ENCODE measurements around the gene SORBS2. TPM values are rescaled to one million over a fixed set of nuclear protein-coding genes. Genes with fewer than 3 reads are reported as not detected.

The SORBS2 gene
- total RNA-seq, 5 donors from 2014 or later (not counting 1 experiment from before 2014, with no cell fraction given), result 0.15 to 1.9 (median 0.98) TPM; not detected in 1

- Mint-ChIP-seq H3K36me3 (no peaks in the 10 kb centered on the region), H3K4me1 (no peaks in the 10 kb centered on the region), H3K27me3 (peaks cover 23 to 24% of the 10 kb centered on the region in 2 donors), H3K27ac (no peak overlapping the region), H3K9me3 (no peaks in the 10 kb centered on the region), H3K4me3 (no peak overlapping the region)
- peaks cover 2 to 10% of the 10 kb centered on the region in 2 experiments for H3K27me3 ChIP-seq (replicated peaks in 1 of 2; ENCODE audit: control insufficient read depth in 2 of 2, extremely low read depth in 1 of 2, insufficient read depth in 2 of 2, low read length in 1 of 2)
- no peak for ATAC-seq (replicated peaks in 1 of 4)
- H3K36me3 ChIP-seq (ENCODE audit: control insufficient read depth in 2 of 2, extremely low read depth in 1 of 2, insufficient read depth in 1 of 2, low read length in 1 of 2), result no peaks in the 10 kb centered on the region
- DNase-seq, result no peak
- H3K4me1 ChIP-seq (ENCODE audit: control insufficient read depth in 1 of 2, extremely low read depth in 1 of 2, insufficient read depth in 2 of 2, low read length in 2 of 2), result no peaks in the 10 kb centered on the region
- H3K27ac ChIP-seq (ENCODE audit: low read length), result no peak overlapping the region
- CTCF ChIA-PET, result no interaction called here
- POLR2A ChIA-PET, result no interaction called here
- no peaks in the 10 kb centered on the region for H3K9me3 ChIP-seq
- no CpG with 5 or more reads among the region's 1 CpG for WGBS (ENCODE audit: insufficient coverage)
- H3K4me3 ChIP-seq (ENCODE audit: control insufficient read depth in 1 of 2, extremely low read depth in 1 of 2, low read length in 1 of 2), result no peak overlapping the region
Measured at GRCh38 chr4:185645403-185645802, 166.6 kb downstream of the SORBS2 start.

- ChIA-PET CTCF (no interaction called here), POLR2A (no interaction called here)
- Histone ChIP-seq H3K4me1 (ENCODE audit: control insufficient read depth in 1 of 2, extremely low read depth in 1 of 2, insufficient read depth in 2 of 2, low read length in 2 of 2) (no peaks in the 10 kb centered on the region), H3K27ac (ENCODE audit: low read length) (no peak overlapping the region), H3K36me3 (ENCODE audit: control insufficient read depth in 2 of 2, extremely low read depth in 1 of 2, insufficient read depth in 1 of 2, low read length in 1 of 2) (no peaks in the 10 kb centered on the region), H3K4me3 (ENCODE audit: control insufficient read depth in 1 of 2, extremely low read depth in 1 of 2, low read length in 1 of 2) (no peak overlapping the region), H3K9me3 (no peaks in the 10 kb centered on the region), H3K27me3 (replicated peaks in 1 of 2; ENCODE audit: control insufficient read depth in 2 of 2, extremely low read depth in 1 of 2, insufficient read depth in 2 of 2, low read length in 1 of 2) (peaks cover 2 to 10% of the 10 kb centered on the region in 2 experiments)
- no peak overlapping the region for H3K4me3 Mint-ChIP-seq
- ATAC-seq (replicated peaks in 1 of 4) (no peak), DNase-seq (no peak)
- 50% methylated on average over 1 of the region's 4 CpGs for WGBS (ENCODE audit: insufficient coverage)
- no peaks in the 10 kb centered on the region for H3K36me3 Mint-ChIP-seq
- no peak overlapping the region for H3K27ac Mint-ChIP-seq
- H3K27me3 Mint-ChIP-seq, result peaks cover 22 to 23% of the 10 kb centered on the region in 2 donors
- no peaks in the 10 kb centered on the region for H3K9me3 Mint-ChIP-seq
- no peaks in the 10 kb centered on the region for H3K4me1 Mint-ChIP-seq
Measured at GRCh38 chr4:185644408-185644807, 167.6 kb downstream of the SORBS2 start.

GRCh38 chr4:185642907-185643306 is 169.1 kb downstream of the SORBS2 start:
- no peaks in the 10 kb centered on the region for H3K9me3 ChIP-seq
- POLR2A ChIA-PET, result no interaction called here
- H3K27me3 ChIP-seq (replicated peaks in 1 of 2; ENCODE audit: control insufficient read depth in 2 of 2, extremely low read depth in 1 of 2, insufficient read depth in 2 of 2, low read length in 1 of 2), result peaks cover 2 to 24% of the 10 kb centered on the region in 2 experiments
- WGBS (ENCODE audit: insufficient coverage), result 73% methylated on average over 3 of the region's 3 CpGs
- no peak for DNase-seq
- Mint-ChIP-seq H3K36me3 (no peaks in the 10 kb centered on the region), H3K9me3 (no peaks in the 10 kb centered on the region), H3K4me1 (peaks cover 2 to 5% (median 2%) of the 10 kb centered on the region in 3 donors), H3K27me3 (peaks cover 21 to 32% of the 10 kb centered on the region in 2 donors), H3K4me3 (no peak overlapping the region), H3K27ac (no peak overlapping the region)
- H3K36me3 ChIP-seq (ENCODE audit: control insufficient read depth in 2 of 2, extremely low read depth in 1 of 2, insufficient read depth in 1 of 2, low read length in 1 of 2), result no peaks in the 10 kb centered on the region
- H3K27ac ChIP-seq (ENCODE audit: low read length), result no peak overlapping the region
- no peak for ATAC-seq (replicated peaks in 1 of 4)
- no peaks in the 10 kb centered on the region for H3K4me1 ChIP-seq (ENCODE audit: control insufficient read depth in 1 of 2, extremely low read depth in 1 of 2, insufficient read depth in 2 of 2, low read length in 2 of 2)
- no peak overlapping the region for H3K4me3 ChIP-seq (ENCODE audit: control insufficient read depth in 1 of 2, extremely low read depth in 1 of 2, low read length in 1 of 2)
- CTCF ChIA-PET, result interaction anchor here in 1 of 2 donors (1.4 kb wide), 1 partner anchor 495 kb away, joined by 3 read pairs; no protein-coding TSS in a partner anchor

GRCh38 chr4:185640811-185641675 is 171.0 kb downstream of the SORBS2 start:
- H3K36me3 Mint-ChIP-seq, result no peaks in the 10 kb centered on the region
- Histone ChIP-seq H3K9me3 (no peaks in the 10 kb centered on the region), H3K27ac (ENCODE audit: low read length) (no peak overlapping the region), H3K36me3 (ENCODE audit: control insufficient read depth in 2 of 2, extremely low read depth in 1 of 2, insufficient read depth in 1 of 2, low read length in 1 of 2) (no peaks in the 10 kb centered on the region), H3K4me1 (ENCODE audit: control insufficient read depth in 1 of 2, extremely low read depth in 1 of 2, insufficient read depth in 2 of 2, low read length in 2 of 2) (no peaks in the 10 kb centered on the region), H3K27me3 (replicated peaks in 1 of 2; ENCODE audit: control insufficient read depth in 2 of 2, extremely low read depth in 1 of 2, insufficient read depth in 2 of 2, low read length in 1 of 2) (peaks cover 2 to 28% of the 10 kb centered on the region in 2 experiments), H3K4me3 (ENCODE audit: control insufficient read depth in 1 of 2, extremely low read depth in 1 of 2, low read length in 1 of 2) (no peak overlapping the region)
- peaks cover 29 to 39% of the 10 kb centered on the region in 2 donors for H3K27me3 Mint-ChIP-seq
- ChIA-PET POLR2A (no interaction called here), CTCF (interaction anchor here (0.8 to 2.1 kb wide), 4 partner anchors 397 to 946 kb away, joined by 3 to 9 read pairs (median 4); no protein-coding TSS in a partner anchor)
- H3K4me3 Mint-ChIP-seq, result no peak overlapping the region
- H3K9me3 Mint-ChIP-seq, result no peaks in the 10 kb centered on the region
- ATAC-seq (replicated peaks in 1 of 4) (no peak), DNase-seq (peak in 1 of 35 experiments; percentile 26)
- 67% methylated on average over 1 of the region's 4 CpGs for WGBS (ENCODE audit: insufficient coverage)
- H3K27ac Mint-ChIP-seq, result no peak overlapping the region
- H3K4me1 Mint-ChIP-seq, result peaks cover 3 to 6% (median 4%) of the 10 kb centered on the region in 3 donors

GRCh38 chr4:185638548-185639301 is 173.3 kb downstream of the SORBS2 start:
- peaks cover 2 to 27% of the 10 kb centered on the region in 2 experiments for H3K27me3 ChIP-seq (replicated peaks in 1 of 2; ENCODE audit: control insufficient read depth in 2 of 2, extremely low read depth in 1 of 2, insufficient read depth in 2 of 2, low read length in 1 of 2)
- no peaks in the 10 kb centered on the region for H3K9me3 ChIP-seq
- ChIA-PET CTCF (interaction anchor here in 1 of 2 donors (1.0 kb wide), 1 partner anchor 948 kb away, joined by 3 read pairs; no protein-coding TSS in a partner anchor), POLR2A (no interaction called here)
- H3K9me3 Mint-ChIP-seq, result no peaks in the 10 kb centered on the region
- 9% methylated on average over 35 of the region's 41 CpGs for WGBS (ENCODE audit: insufficient coverage)
- no peak overlapping the region for H3K4me3 ChIP-seq (ENCODE audit: control insufficient read depth in 1 of 2, extremely low read depth in 1 of 2, low read length in 1 of 2)
- H3K36me3 ChIP-seq (ENCODE audit: control insufficient read depth in 2 of 2, extremely low read depth in 1 of 2, insufficient read depth in 1 of 2, low read length in 1 of 2), result no peaks in the 10 kb centered on the region
- no peak for DNase-seq
- H3K27ac ChIP-seq (ENCODE audit: low read length), result no peak overlapping the region
- no peaks in the 10 kb centered on the region for H3K4me1 ChIP-seq (ENCODE audit: control insufficient read depth in 1 of 2, extremely low read depth in 1 of 2, insufficient read depth in 2 of 2, low read length in 2 of 2)
- H3K4me1 Mint-ChIP-seq, result peaks cover 3 to 6% (median 4%) of the 10 kb centered on the region in 3 donors
- no peak for ATAC-seq (replicated peaks in 1 of 4)
- no peaks in the 10 kb centered on the region for H3K36me3 Mint-ChIP-seq
- no peak overlapping the region for H3K4me3 Mint-ChIP-seq
- peaks cover 30 to 42% of the 10 kb centered on the region in 2 donors for H3K27me3 Mint-ChIP-seq
- H3K27ac Mint-ChIP-seq, result no peak overlapping the region

- POLR2A ChIA-PET, result no interaction called here
- no peak overlapping the region for H3K4me3 ChIP-seq (ENCODE audit: control insufficient read depth in 1 of 2, extremely low read depth in 1 of 2, low read length in 1 of 2)
- H3K36me3 Mint-ChIP-seq, result no peaks in the 10 kb centered on the region
- H3K9me3 ChIP-seq, result no peaks in the 10 kb centered on the region
- no peak overlapping the region for H3K4me3 Mint-ChIP-seq
- H3K4me1 Mint-ChIP-seq, result peaks cover 3 to 6% (median 4%) of the 10 kb centered on the region in 3 donors
- CTCF ChIA-PET, result no interaction called here
- no peaks in the 10 kb centered on the region for H3K4me1 ChIP-seq (ENCODE audit: control insufficient read depth in 1 of 2, extremely low read depth in 1 of 2, insufficient read depth in 2 of 2, low read length in 2 of 2)
- peak overlapping the region in 1 of 2 donors; percentile 56 for H3K27ac Mint-ChIP-seq
- DNase-seq (no peak), ATAC-seq (replicated peaks in 1 of 4) (no peak)
- H3K27me3 Mint-ChIP-seq, result peaks cover 30 to 37% of the 10 kb centered on the region in 2 donors
- no peak overlapping the region for H3K27ac ChIP-seq (ENCODE audit: low read length)
- WGBS (ENCODE audit: insufficient coverage), result 20% methylated on average over 6 of the region's 15 CpGs
- no peaks in the 10 kb centered on the region for H3K36me3 ChIP-seq (ENCODE audit: control insufficient read depth in 2 of 2, extremely low read depth in 1 of 2, insufficient read depth in 1 of 2, low read length in 1 of 2)
- no peaks in the 10 kb centered on the region for H3K9me3 Mint-ChIP-seq
- peaks cover 2 to 22% of the 10 kb centered on the region in 2 experiments for H3K27me3 ChIP-seq (replicated peaks in 1 of 2; ENCODE audit: control insufficient read depth in 2 of 2, extremely low read depth in 1 of 2, insufficient read depth in 2 of 2, low read length in 1 of 2)
Measured at GRCh38 chr4:185638093-185638492, 173.9 kb downstream of the SORBS2 start.
